Peyer's patch (tissue), 4 donors: ENCODE measurements around the gene AUTS2.

Source experiments
- POLR2A ChIP-seq, 2 donors: fragments of 450-650 bp; IDR thresholded peaks; one replicate each; pipeline ENCODE4 v1.5.1; 2017; ENCODE audit warnings: antibody characterized with exemption in 2 of 2, mild to moderate bottlenecking in 2 of 2, moderate library complexity in 2 of 2
- TF ChIP-seq, protein P1 (sequence below), 6 experiments: fragments of 450-650 bp in 4 of 6; fragments of 200-600 bp in 2 of 6; sonication (generic) in 1 of 6; IDR thresholded peaks; one replicate each; pipeline ENCODE4 v1.5.1; 2017 to 2019; ENCODE audit warnings: antibody characterized with exemption in 6 of 6, mild to moderate bottlenecking in 3 of 6, moderate library complexity in 1 of 6

DNA sequence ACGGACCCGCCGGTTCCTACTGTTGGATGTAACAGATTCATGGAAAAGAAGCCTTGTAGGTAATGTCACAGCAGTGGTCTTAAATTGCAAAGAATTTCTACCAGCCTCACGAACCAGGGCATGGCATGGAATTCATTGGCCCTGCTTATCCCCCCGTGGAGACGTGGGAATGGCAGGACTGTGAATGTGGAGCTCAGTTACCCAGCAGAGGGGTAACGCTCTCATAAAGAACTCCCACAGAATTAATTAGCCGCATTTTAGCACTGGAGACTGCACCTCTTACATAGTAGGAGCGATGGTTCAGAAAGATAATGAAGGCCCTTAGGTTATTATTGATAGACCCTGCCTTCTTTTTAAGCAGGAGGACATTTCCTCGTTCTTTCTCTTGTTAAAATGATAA, 715.4 kb downstream of the AUTS2 start:
- TF ChIP-seq, protein P1, sequence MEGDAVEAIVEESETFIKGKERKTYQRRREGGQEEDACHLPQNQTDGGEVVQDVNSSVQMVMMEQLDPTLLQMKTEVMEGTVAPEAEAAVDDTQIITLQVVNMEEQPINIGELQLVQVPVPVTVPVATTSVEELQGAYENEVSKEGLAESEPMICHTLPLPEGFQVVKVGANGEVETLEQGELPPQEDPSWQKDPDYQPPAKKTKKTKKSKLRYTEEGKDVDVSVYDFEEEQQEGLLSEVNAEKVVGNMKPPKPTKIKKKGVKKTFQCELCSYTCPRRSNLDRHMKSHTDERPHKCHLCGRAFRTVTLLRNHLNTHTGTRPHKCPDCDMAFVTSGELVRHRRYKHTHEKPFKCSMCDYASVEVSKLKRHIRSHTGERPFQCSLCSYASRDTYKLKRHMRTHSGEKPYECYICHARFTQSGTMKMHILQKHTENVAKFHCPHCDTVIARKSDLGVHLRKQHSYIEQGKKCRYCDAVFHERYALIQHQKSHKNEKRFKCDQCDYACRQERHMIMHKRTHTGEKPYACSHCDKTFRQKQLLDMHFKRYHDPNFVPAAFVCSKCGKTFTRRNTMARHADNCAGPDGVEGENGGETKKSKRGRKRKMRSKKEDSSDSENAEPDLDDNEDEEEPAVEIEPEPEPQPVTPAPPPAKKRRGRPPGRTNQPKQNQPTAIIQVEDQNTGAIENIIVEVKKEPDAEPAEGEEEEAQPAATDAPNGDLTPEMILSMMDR (IDR thresholded peaks at IDR 0.05): no peak
- no peak for TF ChIP-seq POLR2A (IDR thresholded peaks at IDR 0.05)
